Mucosa of gallbladder (tissue), 1 donor: ENCODE results near the gene ANGPTL7. TPM values are rescaled to one million over a fixed set of nuclear protein-coding genes. Genes with fewer than 3 reads are reported as not detected.
"Not testable (repeated sequence)": the region's sequence is repeated elsewhere in the genome, so short reads cannot be mapped to it uniquely, and the experiment has no call there.

Source experiments
- DNase-seq: peaks from one replicate; pipeline ENCODE4 v3.0.0-alpha.2; 2020; ENCODE audit warnings: low spot score
- total RNA-seq: library from RNA; stranded (reverse); gene quantifications from one replicate; pipeline ENCODE4 v1.2.1, GENCODE V29; 2021
- donor health status: DM: no; HTN: no; CAD: no.

ANGPTL7 gene, protein sequence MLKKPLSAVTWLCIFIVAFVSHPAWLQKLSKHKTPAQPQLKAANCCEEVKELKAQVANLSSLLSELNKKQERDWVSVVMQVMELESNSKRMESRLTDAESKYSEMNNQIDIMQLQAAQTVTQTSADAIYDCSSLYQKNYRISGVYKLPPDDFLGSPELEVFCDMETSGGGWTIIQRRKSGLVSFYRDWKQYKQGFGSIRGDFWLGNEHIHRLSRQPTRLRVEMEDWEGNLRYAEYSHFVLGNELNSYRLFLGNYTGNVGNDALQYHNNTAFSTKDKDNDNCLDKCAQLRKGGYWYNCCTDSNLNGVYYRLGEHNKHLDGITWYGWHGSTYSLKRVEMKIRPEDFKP
- 3.4 TPM for total RNA-seq

DNA sequence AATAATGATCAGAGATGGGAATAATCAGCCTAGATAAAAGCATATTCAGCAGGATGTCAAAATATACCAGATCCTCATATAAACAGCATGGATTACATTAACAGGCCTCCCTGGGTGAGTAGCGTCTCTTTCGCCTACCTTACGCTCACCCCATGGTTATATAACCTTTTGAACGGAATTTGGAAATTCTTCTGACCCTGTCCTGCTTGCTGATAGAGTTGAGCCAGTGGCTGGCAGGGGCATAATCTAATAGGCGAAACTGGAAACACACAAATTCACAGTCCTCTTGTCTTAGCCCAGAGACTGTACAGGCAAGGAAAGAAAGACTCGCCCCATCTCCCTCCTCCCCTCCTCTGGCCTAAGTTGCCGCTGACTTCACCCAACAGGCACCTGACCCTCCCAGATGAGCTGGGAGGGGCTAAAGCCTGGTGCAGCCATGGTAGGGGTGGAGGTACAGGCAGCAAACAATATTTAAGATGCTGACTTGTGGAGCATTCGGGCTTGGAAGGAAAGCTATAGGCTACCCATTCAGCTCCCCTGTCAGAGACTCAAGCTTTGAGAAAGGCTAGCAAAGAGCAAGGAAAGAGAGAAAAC lies at the start of gene ANGPTL7:
Gene ANGPTL7 (plus strand): TSS at position 498 of the 594 bp plus-strand sequence. CDS start 225 bp downstream, outside the sequence.
- DNase-seq = no peak

DNA sequence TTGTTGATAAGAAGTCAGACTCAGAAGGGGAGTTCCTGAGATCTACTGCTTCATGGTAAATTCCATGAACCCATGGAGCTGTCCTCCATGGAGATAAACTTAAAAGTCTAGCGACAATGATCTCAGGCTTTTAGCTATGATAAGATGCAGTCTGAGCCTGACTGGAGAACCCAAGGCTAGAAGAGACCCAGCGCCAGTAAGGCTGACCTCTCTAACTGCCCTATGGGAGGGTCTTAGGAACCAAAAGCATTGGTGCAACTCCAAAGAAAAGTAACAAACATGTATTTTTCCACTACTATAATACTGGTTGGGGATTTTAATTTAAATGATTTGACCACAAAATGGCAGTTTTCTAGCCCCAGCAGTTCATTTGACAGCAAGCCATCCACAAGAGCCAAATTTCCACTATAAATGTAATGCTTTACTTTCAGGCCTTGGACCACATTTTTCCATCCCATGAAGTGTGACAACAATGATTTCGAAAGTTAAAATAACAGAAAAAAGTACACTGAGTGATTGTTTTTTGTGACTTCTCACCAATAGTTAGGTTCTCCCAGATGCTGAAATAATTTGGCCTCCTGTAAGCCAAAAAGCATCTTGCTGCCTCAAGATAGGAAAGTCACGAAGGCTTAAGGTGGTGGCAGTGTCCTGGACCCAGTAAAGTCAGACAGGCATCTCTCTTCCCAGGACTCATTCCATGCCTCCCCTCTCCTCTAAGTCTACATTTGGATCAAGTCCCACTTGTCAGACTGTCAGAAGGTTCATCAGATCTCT lies 46.4 kb upstream of the ANGPTL7 start:
- no peak for DNase-seq

DNA sequence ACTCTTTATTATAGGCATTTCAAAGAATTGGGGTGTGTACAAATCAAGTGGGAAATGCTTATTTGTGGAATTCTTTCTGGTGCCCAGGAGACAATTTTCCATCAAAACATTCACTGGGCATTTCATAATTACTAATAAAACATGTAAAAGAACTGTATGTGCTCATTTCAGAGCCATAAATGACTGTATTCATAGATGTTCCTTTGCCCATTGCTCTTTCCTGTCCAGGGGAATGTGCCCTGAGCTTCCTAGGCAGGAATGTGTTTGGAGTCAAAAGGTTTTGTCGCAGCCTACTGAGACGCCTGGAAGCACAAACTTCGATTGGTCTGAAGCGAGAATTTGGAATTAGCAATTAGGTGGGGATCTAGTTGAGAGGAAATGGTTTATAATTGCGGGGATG lies 45.8 kb upstream of the ANGPTL7 start:
- DNase-seq = no peak

DNA sequence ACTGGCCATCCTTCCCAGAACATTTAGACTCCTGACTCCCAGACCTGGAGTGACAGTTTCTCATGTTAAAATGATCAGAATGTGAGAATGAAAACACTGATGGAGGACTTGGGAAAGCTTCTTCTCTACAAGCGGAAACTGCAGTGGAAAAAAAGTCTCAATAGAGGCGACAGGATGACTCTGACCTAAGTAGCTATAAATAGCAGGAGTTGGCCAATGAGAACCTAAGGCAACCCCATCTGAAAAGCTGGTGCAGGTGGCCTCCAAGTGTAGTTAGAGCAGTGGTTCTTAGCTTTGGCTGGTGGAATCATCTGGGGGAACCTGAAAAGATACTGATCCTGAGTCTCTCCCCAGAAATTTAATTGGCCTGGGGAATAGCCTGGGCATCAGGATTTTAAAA lies 45.2 kb upstream of the ANGPTL7 start:
- no peak for DNase-seq

DNA sequence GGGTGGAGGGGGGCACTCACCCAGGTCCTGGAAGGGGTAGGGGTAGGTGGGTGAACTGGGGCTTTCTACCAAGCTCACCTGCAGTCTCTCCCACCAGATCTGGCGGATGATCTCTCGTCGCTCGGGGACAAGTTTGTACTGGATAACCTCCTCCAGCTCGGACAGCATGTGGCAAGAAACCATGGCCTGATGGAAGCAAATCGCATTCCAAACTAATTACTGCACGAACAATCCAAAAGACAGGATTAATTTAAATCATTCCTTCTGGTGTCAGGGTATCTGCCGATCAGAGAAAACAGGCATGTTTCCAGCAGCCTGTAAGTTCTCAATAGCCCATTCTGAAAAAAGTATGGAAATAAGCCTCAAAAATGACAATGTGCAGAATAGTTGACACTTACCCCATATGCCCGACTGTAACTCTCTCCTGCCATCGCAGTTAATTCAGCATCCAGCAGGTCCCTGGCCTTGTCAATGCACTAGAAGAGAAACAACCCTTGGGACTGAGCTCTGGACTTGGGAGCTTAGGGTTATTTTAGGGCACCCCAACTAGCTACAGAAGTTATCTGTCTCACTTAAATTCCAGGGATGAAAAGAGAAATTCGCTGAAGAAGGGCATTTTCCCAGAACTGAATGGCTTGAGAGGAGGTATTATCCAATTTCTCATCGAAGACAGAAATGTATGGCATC lies 44.4 kb upstream of the ANGPTL7 start:
- no peak for DNase-seq

DNA sequence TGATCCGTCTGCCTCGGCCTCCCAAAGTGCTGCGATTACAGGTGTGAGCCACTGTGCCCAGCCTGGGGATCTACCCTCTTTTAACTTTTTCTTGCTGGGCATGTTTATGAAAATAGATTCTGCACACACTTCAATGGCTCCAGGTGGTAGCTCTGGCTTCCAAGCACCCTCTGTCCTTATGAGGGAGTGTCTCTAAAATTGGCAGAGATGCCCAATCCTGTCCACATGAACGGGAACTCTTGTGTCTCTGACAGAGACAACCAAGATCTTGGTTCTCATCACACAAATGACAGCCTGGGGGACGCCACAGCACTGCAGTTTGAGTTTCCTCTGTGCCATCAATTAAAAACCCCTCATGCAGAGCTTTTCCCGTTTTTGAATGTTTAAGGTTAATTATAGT lies 43.4 kb upstream of the ANGPTL7 start:
- DNase-seq = no peak

DNA sequence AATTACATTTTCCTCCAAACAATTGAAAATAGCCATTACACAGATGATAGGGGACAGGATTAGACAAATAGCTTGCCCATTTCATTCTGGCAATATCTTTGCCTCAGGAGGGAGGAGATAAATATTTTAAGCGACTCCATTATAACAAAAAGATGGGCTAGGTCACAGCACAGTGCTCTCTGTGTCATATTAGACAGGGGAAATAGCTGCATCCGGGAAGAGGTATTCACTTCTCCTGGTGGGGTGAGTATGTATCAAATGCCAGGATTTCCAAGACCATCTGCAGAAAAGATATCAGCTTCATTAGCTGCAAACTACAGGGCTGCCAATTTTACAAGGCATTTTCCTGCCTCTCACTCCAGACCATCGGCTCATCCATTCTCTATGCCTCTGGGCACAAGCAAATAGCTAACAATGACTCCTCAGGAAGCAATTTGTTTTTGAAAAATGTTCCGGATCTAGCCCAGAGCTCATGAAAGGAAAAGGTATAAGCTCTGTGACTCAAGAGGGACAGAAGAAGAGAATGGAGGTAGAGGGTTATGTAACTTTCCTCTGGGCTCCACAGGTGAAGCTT lies 41.9 kb upstream of the ANGPTL7 start:
- no peak for DNase-seq

DNA sequence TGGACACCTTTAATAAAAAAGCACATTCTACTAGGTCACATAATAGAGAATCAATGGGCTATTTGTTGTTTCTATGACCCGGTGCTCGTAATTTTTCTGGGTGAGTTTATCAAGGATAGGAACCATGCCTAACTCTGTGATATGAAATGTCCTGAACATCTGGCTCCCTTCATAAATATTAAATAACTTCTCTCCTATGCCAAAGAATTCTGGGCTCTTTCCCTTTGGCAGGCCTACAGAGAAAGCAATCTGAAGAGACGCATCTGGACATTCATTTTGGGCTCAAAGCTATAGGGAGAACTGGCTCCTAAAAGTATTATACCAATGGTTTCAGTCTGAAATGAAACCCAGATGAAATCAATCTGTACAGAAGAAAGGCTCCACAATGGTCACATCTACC lies 38.8 kb upstream of the ANGPTL7 start:
- DNase-seq = no peak

DNA sequence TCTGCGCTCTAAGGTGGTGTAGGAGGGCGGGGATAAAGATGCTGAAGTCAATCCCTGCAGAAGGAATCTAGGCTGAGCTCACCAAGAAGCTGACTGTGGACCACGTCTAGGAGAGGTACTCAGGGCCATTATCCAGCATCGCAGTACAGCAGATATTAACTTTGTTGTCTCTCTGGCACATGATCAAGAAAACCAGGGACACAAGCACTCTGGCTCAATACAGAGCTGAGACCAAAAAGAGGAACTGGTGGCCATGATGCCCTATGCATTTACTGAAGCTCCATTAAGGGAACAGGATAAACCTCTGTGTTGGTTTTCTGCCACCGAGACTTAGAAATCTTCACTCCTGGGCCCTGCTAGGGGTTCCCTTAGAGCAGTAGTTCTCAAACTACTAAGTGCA lies 38.0 kb upstream of the ANGPTL7 start:
- DNase-seq = no peak

DNA sequence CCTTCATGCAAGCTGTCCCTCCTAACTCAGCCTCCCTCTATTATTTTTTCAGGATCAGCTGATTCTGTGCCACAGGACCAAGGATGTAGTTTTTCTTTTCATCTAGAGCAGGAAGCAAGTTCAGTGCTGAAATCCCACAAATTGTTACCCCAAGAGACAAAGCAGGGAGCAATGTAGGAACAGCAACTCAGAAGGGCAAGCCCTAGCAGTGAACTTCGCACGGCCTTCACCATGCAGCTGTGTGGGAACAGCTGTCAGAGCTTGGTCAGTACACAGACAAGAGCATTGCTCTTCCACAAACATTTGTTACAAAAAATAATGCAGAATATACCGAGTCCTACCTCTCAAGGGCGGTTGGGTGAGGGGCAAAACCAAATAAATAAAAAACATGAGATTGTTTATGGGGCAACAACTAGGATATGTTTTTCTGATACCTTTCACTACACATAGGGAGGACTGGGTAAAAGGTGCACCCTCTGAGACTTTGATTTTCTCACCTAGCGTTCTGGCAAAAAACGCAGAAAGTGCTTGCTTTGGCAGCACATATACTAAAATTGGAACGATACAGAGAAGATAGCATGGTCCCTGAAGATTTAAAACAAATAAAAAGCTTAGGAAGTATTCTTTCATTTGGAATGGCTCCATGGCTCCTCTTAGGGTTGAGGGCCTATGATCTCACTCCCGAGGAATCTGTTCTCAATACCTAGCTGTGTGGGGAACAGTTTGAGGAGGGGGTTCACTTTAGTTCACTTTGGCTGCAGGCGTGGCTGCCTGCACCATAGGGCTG lies 37.1 kb upstream of the ANGPTL7 start:
- no peak for DNase-seq

DNA sequence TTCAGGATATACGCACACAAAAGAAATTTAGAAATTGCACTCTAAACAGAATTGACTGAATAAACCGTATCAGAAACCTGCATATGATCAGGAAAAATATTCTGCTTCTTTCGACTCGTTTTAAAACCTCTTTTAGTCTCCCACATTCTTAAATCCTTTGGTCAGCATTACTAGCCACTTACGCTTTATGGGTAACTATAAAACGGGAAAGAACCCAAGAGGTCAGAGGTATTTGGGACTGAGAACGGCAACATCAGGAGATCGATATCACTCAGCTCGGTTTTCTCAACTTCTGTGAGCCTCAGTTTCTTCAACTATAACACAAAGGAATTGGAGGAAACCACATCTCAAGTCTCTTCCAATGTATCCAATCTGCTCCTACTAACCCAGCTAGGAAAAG lies 36.4 kb upstream of the ANGPTL7 start:
- DNase-seq = no peak

DNA sequence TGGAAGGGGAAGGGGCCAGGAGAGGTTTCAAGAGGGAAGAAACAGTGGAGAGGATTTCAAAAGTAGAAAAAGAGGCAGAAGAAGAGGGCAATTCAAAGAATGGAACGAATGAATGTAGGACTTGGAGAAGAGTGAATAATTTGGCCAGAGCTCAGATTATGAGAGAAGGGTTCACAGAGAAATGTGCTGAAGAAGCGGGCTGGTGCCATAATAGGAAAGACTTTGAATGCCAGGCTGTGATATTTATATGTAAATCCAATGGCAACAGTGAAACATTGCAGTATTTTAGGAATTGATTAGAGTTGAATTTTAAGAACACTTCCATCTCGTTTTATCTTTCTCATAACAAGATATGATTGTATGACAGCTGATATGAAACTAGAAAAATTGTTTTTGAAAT lies 36.0 kb upstream of the ANGPTL7 start:
- DNase-seq = no peak

DNA sequence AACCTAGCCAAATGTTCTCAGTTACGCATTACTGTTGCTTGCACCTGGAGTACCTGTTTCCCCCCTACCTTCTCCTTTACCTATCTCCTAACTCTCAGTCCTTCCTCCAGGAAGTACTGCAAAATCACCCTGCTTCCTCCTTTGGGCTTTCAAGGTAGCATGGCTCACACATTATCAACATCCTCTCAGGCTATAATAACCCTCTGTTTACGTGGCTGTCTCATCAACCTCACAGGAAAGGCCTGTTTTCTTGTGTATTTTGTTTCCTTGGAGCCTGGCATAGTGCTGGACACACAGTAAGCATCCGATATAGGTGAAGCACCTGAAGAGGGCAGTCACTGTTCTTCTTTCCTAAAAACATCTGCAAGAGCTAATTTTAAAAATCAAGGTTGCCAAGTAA lies 32.7 kb upstream of the ANGPTL7 start:
- no peak for DNase-seq

DNA sequence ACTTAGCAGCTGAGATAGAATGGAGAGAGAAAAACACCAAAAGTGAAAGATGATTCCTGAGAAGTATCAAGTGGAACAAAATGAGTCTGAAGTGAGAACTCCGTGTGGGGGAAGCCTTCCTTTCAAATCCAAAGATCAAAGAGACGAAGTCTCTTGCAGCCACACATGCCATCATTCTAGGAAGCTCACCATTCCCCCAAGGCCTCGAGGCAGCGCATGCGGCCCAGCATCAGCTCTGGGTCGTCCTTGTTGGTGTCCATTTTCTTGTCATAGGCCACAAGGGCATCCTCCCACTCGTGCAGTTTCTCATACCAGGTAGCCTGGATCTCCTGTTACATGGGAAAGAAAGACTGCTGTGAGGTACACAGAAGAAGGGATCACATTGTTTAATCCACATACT lies 32.2 kb upstream of the ANGPTL7 start:
- no peak for DNase-seq

DNA sequence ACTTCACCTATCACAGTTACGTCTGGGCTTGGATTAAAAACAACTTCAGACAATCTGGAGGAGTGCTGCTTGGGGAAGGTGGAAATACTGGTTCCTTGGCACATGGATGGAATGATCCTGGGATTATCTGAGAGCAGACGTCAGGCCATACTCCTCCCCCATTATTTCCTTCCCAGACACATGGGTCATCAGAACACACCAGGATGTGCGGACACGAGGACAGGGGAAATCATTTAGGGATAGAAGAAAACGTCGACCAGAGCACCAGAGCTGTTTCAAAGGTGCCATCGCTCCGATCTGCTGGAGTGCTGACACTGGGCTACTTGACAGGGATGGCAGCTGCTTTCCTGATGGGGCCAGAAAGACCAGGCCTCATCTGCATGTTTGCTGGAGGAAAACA lies 31.8 kb upstream of the ANGPTL7 start:
- no peak for DNase-seq

DNA sequence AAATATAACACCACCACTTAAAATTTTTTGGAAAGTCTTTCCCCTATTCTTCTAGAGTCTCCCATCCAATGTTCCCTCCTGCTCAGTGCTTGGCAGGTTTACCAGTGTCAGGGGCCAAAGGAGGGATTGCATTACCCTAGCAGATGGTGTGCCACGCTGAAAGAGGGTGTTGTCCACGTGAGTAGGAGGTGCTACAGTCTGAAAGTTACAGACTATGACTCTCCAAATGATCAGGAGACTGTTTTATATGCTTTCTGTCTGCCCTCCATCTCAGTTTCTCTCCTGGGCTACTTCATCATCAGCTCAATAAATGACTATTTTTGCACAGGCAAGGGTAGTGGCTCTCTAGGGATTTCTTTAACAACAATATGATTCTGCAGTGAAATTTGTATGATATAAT lies 31.3 kb upstream of the ANGPTL7 start:
- no peak for DNase-seq

DNA sequence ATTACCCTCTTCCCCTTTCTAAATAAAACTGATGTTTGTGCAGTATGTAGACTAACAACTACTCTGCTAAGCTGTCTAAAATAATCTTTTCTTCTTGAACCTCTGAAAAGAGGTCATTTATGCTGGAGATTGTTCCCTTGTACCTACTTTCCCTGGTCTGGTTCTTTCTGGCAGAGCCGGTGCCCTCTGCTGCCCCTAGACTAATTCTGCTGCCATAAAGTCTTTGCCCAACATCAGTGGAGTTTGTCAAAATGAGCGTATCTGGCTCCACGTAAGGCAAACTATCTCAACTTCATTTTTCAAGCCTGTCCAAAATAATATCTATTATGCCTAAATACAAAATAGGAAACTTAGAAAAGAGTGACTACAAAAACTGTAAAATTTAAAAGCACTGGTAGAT lies 30.9 kb upstream of the ANGPTL7 start:
- no peak for DNase-seq

DNA sequence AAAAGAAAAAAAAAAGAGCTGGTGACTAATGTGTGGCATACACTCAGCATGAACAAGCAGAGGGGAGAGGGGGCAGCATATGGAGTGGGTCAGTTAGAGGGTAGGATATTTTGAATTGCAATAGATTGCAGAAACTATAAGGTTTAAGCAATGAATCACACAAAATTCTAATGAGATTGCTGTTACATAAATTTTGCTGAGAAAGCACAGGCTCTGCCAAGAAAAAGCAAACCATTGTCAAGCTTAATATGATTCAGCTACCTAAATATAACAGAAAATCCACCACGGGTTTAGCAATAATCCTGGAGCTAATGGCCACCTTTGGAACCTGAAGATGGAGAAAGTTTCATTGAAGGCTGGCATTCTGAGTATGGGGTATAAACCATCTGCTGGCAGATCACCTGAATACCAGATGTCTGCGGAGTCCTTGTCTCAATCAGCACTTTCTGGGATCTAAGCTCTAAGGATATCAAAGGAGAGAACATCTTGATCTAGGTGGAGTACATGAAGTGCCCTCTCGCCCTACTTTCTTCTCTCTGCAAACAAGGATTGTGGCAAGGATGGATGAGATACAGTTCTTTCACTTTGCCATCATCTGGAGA lies 30.3 kb upstream of the ANGPTL7 start:
- DNase-seq = no peak

DNA sequence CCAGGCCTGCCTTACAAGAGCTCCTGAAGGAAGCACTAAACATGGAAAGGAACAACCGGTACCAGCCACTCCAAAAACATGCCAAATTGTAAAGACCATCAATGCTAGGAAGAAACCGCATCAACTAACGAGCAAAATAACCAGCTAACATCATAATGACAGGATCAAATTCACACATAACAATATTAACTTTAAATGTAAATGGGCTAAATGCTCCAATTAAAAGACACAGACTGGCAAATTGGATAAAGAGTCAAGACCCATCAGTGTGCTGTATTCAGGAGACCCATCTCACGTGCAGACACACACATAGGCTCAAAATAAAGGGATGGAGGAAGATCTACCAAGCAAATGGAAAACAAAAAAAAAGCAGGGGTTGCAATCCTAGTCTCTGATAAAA lies 26.4 kb upstream of the ANGPTL7 start:
- not testable (repeated sequence) for DNase-seq

DNA sequence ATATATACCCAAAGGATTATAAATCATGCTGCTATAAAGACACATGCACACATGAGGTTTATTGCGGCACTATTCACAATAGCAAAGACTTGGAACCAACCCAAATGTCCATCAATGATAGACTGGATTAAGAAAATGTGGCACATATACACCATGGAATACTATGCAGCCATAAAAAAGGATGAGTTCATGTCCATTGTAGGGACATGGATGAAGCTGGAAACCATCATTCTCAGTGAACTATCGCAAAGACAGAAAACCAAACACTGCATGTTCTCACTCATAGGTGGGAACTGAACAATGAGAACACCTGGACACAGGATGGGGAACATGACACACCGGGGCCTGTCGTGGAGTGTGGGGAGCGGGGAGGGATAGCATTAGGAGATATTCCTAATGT lies 22.4 kb upstream of the ANGPTL7 start:
- not testable (repeated sequence) for DNase-seq

DNA sequence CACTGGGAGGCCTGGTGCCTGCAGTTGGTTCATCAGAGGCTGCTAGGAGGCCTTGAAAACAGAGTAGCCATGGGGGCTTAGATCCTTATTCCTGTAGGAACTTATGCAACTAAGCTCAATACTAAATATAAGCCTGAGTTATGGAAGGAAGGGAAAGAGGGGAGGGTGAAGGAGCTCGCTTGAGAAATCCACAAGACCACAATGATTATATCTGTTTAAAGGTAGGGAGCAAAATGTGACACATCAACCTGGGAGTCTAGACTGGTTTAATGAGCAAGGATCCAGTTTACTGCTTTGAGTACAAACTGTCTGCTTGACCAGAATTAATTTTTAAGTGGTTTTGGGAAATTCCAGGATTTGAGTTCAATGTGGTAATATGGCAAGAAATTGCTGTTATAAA lies 20.4 kb upstream of the ANGPTL7 start:
- no peak for DNase-seq
